ENCODE data around the gene RTP5.

DNA sequence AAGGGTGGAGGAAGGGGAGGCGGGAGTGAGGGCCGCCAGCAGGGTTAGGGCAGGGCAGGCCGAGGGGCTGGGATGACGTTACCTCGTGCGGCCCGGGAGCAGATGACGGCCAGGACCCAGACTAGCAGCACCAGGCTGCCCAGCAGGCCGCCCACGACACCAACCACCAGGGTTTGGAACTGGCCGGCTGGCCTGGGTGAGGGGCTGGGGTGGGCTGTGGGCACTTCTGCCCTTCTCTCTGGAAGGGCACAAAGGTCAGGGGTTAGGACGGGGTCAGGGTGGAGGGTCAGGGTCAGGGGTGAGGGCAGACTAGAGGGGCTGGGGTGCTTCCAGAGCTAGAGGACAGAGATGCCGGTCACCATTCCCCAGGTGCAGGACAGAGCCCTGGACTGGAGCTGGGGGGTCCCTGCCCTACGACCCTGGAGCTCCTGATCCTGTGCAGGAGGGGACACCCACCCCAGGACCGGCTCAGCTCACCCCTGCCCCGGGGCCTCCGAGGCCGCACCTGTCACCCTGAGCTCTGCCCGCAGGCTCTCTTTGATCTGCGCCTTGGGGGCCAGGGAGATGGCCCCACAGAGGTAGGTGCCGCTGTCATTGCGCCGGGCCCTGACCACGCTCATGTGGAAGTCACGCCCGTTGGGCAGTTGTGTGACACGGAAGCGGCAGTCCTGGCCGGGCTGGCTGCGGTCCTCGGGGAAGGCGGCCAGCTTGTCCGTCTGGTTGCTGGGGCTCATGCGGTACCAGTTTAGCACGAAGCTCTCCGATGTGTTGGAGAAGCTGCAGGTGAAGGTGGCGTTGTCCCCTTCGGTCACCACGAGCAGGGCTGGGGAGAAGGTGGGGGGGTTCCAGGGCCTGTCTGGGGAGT is 17.2 kb upstream of the RTP5 start:
- TF ChIP-seq, protein P1, sequence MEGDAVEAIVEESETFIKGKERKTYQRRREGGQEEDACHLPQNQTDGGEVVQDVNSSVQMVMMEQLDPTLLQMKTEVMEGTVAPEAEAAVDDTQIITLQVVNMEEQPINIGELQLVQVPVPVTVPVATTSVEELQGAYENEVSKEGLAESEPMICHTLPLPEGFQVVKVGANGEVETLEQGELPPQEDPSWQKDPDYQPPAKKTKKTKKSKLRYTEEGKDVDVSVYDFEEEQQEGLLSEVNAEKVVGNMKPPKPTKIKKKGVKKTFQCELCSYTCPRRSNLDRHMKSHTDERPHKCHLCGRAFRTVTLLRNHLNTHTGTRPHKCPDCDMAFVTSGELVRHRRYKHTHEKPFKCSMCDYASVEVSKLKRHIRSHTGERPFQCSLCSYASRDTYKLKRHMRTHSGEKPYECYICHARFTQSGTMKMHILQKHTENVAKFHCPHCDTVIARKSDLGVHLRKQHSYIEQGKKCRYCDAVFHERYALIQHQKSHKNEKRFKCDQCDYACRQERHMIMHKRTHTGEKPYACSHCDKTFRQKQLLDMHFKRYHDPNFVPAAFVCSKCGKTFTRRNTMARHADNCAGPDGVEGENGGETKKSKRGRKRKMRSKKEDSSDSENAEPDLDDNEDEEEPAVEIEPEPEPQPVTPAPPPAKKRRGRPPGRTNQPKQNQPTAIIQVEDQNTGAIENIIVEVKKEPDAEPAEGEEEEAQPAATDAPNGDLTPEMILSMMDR (IDR thresholded peaks at IDR 0.05): no peak
- TF ChIP-seq POLR2A (IDR thresholded peaks at IDR 0.05): no peak
- TF ChIP-seq EP300 (IDR thresholded peaks at IDR 0.05): no peak
